OCI-LY7 (cell line): ENCODE data around the gene ANKMY1.

Experiments used
- EZH2phosphoT487 ChIP-seq: fragments of 200-600 bp; sonication (generic); IDR thresholded peaks from 2 replicates; pipeline ENCODE4 v1.6.1; 2018; ENCODE audit warnings: low read depth, borderline replicate concordance, mild to moderate bottlenecking, mixed run types, antibody characterized with exemption, low read length, moderate library complexity, mixed read lengths
- TF ChIP-seq, protein P1 (sequence below): fragments of 200-600 bp; sonication (generic); conservative IDR thresholded peaks from 2 replicates; pipeline ENCODE4 v1.5.1; 2014; ENCODE audit warnings: mild to moderate bottlenecking, antibody characterized with exemption, low read length, moderate library complexity, mixed read lengths

GRCh38 chr2:240503375-240503774 is 54.4 kb downstream of the ANKMY1 start:
- TF ChIP-seq, protein P1, sequence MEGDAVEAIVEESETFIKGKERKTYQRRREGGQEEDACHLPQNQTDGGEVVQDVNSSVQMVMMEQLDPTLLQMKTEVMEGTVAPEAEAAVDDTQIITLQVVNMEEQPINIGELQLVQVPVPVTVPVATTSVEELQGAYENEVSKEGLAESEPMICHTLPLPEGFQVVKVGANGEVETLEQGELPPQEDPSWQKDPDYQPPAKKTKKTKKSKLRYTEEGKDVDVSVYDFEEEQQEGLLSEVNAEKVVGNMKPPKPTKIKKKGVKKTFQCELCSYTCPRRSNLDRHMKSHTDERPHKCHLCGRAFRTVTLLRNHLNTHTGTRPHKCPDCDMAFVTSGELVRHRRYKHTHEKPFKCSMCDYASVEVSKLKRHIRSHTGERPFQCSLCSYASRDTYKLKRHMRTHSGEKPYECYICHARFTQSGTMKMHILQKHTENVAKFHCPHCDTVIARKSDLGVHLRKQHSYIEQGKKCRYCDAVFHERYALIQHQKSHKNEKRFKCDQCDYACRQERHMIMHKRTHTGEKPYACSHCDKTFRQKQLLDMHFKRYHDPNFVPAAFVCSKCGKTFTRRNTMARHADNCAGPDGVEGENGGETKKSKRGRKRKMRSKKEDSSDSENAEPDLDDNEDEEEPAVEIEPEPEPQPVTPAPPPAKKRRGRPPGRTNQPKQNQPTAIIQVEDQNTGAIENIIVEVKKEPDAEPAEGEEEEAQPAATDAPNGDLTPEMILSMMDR: no peak
- TF ChIP-seq EZH2phosphoT487: no peak
